GM18502 (cell line): ENCODE measurements around the gene RPUSD4.

ENCODE experiments used
- ATAC-seq: cut with Tn5 transposase; IDR thresholded peaks from one replicate; pipeline ENCODE4 v1.9.1; 2021; ENCODE audit warnings: mild to moderate bottlenecking; ENCODE audit not compliant: unreplicated experiment, poor library complexity

RPUSD4 gene

GRCh38 chr11:126214441-126214840, 3.0 kb upstream of the RPUSD4 start:
- ATAC-seq = no peak

GRCh38 chr11:126212089-126212660, 725 bp upstream of the RPUSD4 start:
- ATAC-seq = no peak

DNA sequence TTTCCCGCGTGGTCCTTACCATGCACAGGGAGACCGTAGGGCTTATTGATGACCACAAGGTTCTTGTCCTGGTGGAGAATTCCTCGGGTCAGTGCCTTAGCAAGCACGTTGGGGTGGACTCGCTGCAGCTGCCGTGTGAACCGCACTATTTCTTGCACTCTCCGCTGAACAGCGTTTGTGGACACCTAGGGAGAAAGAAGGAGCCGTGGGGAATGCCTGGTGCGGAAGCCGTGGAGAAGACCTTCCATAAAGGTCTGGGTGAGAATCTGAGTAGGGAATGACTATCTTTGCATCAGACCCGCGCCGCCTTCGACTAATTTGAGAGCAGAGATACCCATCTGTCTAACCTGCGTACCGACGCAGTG, 597 bp downstream of the RPUSD4 start:
- ATAC-seq = no peak

GRCh38 chr11:126207896-126208295, 3.6 kb downstream of the RPUSD4 start:
- ATAC-seq = no peak

GRCh38 chr11:126205359-126205758, 6.1 kb downstream of the RPUSD4 start:
- no peak for ATAC-seq

- ATAC-seq = no peak
Observed at GRCh38 chr11:126202646-126203359, 8.6 kb downstream of the RPUSD4 start.

DNA sequence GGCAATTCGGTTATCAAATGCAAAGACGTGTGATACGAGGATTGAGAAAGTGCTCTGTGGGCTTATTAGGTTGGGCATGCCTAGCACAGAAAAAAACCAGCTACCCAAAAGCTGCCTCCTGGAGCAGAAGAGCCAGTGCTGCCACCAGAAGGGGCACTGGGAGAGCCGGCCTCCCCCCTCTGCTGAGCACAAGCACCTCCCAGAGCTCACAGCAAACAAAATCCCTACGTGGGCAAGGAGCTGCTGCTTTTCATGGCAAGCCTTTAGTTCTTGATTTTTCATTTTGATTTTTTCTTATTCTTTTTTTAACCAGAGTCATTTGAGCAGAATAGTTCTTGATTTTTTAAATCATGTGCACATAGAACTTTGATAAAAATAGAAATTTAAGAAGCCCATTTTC, 12.8 kb downstream of the RPUSD4 start:
- ATAC-seq = no peak

DNA sequence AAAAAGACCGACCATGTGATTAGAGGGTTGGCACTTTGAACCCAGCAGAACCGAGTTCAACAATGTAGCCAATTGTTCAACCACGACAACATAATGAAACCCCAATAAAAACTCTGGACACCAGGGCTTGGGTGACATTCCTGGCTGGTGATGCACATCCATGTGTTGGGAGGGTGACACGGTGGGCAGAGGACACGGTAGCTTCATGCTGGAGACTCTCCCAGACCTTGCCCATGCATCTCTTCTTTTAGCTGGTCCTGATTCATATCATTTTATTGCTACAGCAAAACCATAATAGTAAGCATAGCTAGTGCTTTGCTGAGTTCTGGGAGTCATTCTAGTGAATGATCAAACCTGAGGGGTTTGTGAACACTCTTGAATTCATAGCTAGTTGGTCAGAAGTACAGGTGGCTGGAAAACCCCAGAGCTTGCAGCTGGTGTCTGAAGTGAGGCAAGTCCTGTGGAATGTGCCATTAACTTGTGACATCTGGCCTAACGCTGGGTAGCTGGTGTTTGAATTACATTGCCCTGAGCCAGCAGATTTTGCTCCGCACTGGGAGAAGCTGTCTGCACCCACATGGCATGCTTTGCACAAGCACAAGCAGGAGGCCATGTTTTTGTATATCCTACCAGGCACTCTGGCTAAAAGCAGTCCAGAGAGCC, 14.0 kb downstream of the RPUSD4 start:
- no peak for ATAC-seq

DNA sequence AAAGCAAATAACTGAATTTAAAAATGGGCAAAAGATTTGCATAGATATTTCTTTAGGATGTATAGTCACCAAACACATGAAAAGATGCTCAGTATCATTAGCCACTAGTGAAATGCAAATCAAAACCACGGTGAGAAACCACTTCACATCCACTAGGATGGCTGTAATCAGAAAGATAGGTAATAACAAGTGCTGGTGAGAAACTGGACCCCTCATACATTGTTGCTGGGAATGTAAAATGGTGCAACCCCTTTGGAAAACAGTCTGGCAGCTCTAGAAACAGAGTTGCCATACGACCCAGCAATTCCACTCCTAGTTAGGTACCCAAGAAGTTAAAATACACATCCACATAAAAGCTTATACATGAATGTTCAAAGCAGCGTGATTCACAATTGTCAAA, 16.3 kb downstream of the RPUSD4 start:
- ATAC-seq = no peak

- ATAC-seq = no peak
Observed at GRCh38 chr11:126194121-126194543, 17.3 kb downstream of the RPUSD4 start.

DNA sequence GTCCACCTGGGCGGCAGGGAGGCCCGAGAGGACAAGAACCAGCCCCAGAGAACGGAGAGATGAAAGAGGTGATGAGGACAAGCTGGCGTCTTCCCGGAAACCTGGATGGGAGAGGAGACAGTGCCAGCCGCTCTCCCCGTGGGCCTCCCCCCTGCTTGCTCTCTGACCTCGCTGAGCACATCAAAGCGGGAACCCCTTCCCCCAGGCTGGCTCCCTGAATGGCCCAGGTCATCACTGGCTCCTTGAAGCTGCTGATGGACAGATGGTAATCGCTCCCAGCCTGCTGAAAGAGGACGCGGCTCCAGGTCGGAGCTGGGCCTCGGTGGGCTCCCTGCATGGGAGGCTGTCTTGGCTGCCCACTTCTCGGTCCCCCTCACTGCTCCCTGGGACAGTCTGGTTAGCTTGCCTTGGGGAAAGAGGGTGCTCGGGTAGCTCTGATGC, 18.4 kb downstream of the RPUSD4 start:
- ATAC-seq = no peak

GRCh38 chr11:126192361-126192760, 19.1 kb downstream of the RPUSD4 start:
- no peak for ATAC-seq

- ATAC-seq = no peak
Observed at GRCh38 chr11:126191379-126192073, 19.9 kb downstream of the RPUSD4 start.

- ATAC-seq = no peak
Observed at GRCh38 chr11:126190792-126191191, 20.7 kb downstream of the RPUSD4 start.

DNA sequence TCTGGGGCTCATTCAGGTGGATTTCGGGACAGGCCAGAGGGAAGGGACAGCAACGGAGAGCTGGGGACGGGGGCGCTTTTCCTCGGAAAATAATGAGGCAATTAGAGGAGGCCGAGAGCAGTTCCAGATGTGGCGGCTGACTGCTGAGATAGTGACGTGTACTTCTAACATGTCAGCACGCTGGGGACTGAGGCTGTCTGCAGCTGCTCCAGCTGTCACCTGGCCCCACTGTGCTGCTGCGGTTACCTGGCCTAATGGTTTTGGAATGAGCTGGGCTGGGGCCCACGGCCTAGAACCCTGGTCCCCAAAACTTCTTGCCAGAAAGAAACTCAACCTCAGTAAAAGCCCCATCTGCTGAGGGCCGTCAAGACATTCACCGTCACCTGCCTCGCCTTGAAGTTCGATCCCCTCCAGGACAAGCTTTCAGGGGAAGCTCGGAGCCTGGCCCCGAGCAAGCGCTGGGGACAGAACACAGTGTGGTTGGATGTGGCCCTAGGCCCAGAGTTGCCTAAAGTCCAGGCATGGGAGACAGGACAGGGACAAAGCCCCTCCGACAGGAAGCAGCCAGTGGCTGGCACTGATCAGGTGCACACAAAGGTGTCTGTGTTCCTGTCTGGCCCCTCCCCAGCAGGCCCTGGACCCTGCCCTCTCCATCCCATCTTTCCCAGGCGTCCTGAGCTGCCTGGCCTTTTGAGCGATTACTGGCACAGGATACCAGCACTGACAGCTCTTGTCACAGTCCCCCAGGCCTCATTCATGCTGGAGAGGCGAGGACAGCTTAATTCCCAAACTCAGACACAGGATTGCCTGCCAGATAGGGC, 22.1 kb downstream of the RPUSD4 start:
- ATAC-seq = peak; percentile 84

DNA sequence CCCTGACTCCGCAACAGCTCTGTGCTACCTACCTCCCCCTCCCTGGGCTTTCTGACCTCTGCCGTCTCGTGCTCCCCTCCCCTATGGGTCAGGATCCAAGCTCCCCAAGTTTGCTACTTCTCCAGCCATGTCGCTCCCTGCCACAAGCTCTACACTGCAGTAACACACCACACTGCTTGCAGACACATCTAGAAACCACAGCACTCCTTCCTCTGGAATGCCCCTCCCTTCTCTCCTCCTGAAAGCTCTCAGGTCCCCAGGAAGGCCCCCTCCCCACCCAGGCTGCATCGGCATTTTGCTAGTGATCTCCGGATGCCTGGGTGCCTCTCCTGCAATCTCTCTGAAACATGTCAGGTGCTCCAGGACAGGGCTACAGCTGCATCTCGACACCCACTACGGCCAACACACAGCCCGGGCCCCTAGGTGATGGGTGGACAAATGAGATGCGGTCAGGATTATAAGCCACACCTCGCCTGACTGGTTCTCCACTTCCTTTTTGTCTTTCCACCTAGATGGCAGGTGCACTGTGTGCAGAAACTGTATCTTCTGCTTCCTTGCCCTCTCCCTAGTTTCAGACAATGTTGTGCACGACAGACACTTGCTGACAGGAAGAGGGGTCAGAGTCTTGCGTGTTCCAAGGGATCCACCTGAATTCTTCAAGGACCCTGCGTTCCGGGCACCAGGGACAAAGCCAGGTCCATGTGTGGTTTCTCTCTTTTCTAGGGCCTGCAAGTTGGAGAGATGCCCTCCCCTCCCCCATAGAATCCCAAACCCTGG, 22.9 kb downstream of the RPUSD4 start:
- ATAC-seq = peak; percentile 78

GRCh38 chr11:126186708-126187529, 24.5 kb downstream of the RPUSD4 start:
- no peak for ATAC-seq

DNA sequence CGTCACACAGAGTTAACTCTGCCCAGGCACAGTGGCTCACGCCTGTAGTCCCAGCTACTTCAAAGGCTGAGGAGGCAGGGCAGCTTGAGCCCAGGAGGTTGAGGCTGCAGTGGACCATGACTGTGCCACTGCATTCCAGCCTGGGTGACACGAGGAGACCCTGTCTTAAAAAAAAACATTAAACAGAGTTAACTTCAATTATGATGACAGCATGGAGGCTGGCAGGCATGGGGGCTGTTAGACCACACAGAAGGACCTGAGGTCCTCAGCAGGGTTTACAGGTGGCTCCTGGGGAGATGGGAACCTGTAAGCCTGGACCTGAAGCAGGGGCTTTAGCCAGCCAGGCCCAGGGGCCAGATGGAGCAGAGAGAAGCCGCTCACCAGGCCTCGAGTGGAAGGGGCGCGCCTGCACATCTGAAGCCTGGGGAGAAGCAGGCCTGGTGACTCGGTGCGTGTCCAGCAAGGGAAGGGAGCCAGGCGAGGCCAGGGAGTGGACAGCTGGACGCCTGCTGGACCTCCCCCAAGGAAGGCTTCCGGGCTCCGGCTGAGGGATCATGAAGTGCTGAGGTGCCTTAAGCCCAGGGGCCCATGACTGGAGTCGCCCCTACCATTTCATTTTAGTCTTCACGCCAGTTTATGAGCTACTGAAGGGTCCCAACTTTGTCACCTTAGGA, 25.3 kb downstream of the RPUSD4 start:
- ATAC-seq = no peak
